ENCODE measurements around the gene RNASE12.
"Not testable (repeated sequence)": the region's sequence is repeated elsewhere in the genome, so short reads cannot be mapped to it uniquely, and the experiment has no call there.

Gene RNASE12

GRCh38 chr14:20591235-20591634, at the start of gene RNASE12:
RNASE12 (minus strand) TSS chr14:20591376; CDS start chr14:20590723, 653 bp downstream.
- DNase-seq, result no peak

GRCh38 chr14:20632831-20633691, 41.9 kb upstream of the RNASE12 start:
- DNase-seq, result peak; percentile 65

GRCh38 chr14:20632448-20632830, 41.3 kb upstream of the RNASE12 start:
- no peak for DNase-seq

- no peak for DNase-seq
Measured at GRCh38 chr14:20631880-20632389, 40.8 kb upstream of the RNASE12 start.

- DNase-seq, result no peak
Measured at GRCh38 chr14:20631023-20631879, 40.1 kb upstream of the RNASE12 start.

- DNase-seq, result no peak
Measured at GRCh38 chr14:20630340-20631022, 39.3 kb upstream of the RNASE12 start.

- DNase-seq, result no peak
Measured at GRCh38 chr14:20628063-20628854, 37.1 kb upstream of the RNASE12 start.

- DNase-seq, result no peak
Measured at GRCh38 chr14:20627346-20628027, 36.3 kb upstream of the RNASE12 start.

GRCh38 chr14:20626274-20626673, 35.1 kb upstream of the RNASE12 start:
- DNase-seq, result no peak

- peak; percentile 54 for DNase-seq
Measured at GRCh38 chr14:20624495-20625070, 33.4 kb upstream of the RNASE12 start.

GRCh38 chr14:20623798-20624197, 32.6 kb upstream of the RNASE12 start:
- DNase-seq, result no peak

- DNase-seq, result no peak
Measured at GRCh38 chr14:20622816-20623291, 31.7 kb upstream of the RNASE12 start.

GRCh38 chr14:20620798-20621478, 29.8 kb upstream of the RNASE12 start:
- DNase-seq, result no peak

- DNase-seq, result not testable (repeated sequence)
Measured at GRCh38 chr14:20619688-20620087, 28.5 kb upstream of the RNASE12 start.

GRCh38 chr14:20618271-20618749, 27.1 kb upstream of the RNASE12 start:
- DNase-seq, result no peak

- DNase-seq, result no peak
Measured at GRCh38 chr14:20617138-20618003, 26.2 kb upstream of the RNASE12 start.

GRCh38 chr14:20615996-20616395, 24.8 kb upstream of the RNASE12 start:
- DNase-seq, result no peak

GRCh38 chr14:20614038-20614840, 23.1 kb upstream of the RNASE12 start:
- DNase-seq, result no peak
